IMR-90 (cell line): ENCODE results near the gene GYG2.
"Not testable (repeated sequence)": the region's sequence is repeated elsewhere in the genome, so short reads cannot be mapped to it uniquely, and the experiment has no call there.

Experiments used
- MAZ ChIP-seq: IDR thresholded peaks from 2 replicates; pipeline ENCODE4 v1.6.1; 2012; ENCODE audit warnings: low read depth, mild to moderate bottlenecking, low read length, improper control_type of control experiment, moderate library complexity, borderline replicate concordance
- POLR2A ChIP-seq: IDR thresholded peaks from 2 replicates; pipeline ENCODE4 v1.6.1; 2012; ENCODE audit warnings: mild to moderate bottlenecking, low read depth, low read length
- TF ChIP-seq, protein P1 (sequence below): conservative IDR thresholded peaks from 2 replicates; pipeline ENCODE4 v1.5.1; 2012; ENCODE audit warnings: mild to moderate bottlenecking, low read depth, low read length, improper control_type of control experiment

DNA sequence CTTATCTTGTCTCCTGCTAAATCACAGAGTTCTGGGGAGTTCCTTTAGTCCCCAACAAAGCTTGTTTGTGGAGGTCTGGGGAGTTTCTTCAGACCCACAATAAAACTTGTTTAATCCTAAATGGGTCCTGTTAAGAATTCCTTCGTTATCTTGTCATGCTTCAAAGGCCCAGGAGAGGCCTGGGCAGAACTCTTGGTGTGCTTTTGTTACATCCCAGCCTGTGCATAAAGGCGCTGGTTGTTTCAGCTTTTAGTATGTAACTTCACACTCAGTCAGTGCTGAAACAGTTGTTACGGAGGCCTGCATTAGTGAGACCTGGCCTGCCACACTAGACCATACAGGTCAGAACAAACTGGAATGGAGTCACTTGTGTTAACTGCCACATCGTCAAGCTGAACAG lies 97.5 kb downstream of the GYG2 start:
- TF ChIP-seq POLR2A, MAZ: not testable (repeated sequence)
- TF ChIP-seq, protein P1, sequence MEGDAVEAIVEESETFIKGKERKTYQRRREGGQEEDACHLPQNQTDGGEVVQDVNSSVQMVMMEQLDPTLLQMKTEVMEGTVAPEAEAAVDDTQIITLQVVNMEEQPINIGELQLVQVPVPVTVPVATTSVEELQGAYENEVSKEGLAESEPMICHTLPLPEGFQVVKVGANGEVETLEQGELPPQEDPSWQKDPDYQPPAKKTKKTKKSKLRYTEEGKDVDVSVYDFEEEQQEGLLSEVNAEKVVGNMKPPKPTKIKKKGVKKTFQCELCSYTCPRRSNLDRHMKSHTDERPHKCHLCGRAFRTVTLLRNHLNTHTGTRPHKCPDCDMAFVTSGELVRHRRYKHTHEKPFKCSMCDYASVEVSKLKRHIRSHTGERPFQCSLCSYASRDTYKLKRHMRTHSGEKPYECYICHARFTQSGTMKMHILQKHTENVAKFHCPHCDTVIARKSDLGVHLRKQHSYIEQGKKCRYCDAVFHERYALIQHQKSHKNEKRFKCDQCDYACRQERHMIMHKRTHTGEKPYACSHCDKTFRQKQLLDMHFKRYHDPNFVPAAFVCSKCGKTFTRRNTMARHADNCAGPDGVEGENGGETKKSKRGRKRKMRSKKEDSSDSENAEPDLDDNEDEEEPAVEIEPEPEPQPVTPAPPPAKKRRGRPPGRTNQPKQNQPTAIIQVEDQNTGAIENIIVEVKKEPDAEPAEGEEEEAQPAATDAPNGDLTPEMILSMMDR, result not testable (repeated sequence)
